Neuronal stem cell (in vitro differentiated cells): Measurements from ENCODE around the gene PRDX6. TPM values are rescaled to one million over a fixed set of nuclear protein-coding genes. Genes with fewer than 3 reads are reported as not detected.

Experiments used
- DNase-seq: peaks from one replicate; pipeline ENCODE4 v3.0.0-alpha.2; 2013; ENCODE audit warnings: low spot score
- H2AFZ ChIP-seq: one replicate; pipeline ENCODE4 v1.6.1; 2013; ENCODE audit warnings: mild to moderate bottlenecking, low read length, inconsistent platforms
- H2AK5ac ChIP-seq: 2 replicates; pipeline ENCODE4 v1.6.1; 2013; ENCODE audit warnings: low read depth, mild to moderate bottlenecking, inconsistent platforms, low read length, moderate library complexity, mixed read lengths
- H2BK120ac ChIP-seq: 2 replicates; pipeline ENCODE4 v1.6.1; 2013; ENCODE audit warnings: low read depth, mild to moderate bottlenecking, inconsistent platforms, low read length, moderate library complexity, mixed read lengths
- H2BK12ac ChIP-seq: one replicate; pipeline ENCODE4 v1.6.1; 2013; ENCODE audit warnings: low read length, inconsistent platforms
- H2BK15ac ChIP-seq: 2 replicates; pipeline ENCODE4 v1.6.1; 2013; ENCODE audit warnings: mild to moderate bottlenecking, low read length, inconsistent platforms, mixed read lengths
- H2BK5ac ChIP-seq: one replicate; pipeline ENCODE4 v1.6.1; 2013; ENCODE audit warnings: inconsistent platforms, mild to moderate bottlenecking, low read length, moderate library complexity
- H3K14ac ChIP-seq: one replicate; pipeline ENCODE4 v1.6.1; 2013; ENCODE audit warnings: low read length, inconsistent platforms
- H3K18ac ChIP-seq: 2 replicates; pipeline ENCODE4 v1.6.1; 2013; ENCODE audit warnings: low read length, inconsistent platforms
- H3K23ac ChIP-seq: 2 replicates; pipeline ENCODE4 v1.6.1; 2013; ENCODE audit warnings: low read depth, mild to moderate bottlenecking, mixed read lengths, low read length, inconsistent platforms; ENCODE audit not compliant: poor library complexity
- H3K27ac ChIP-seq: replicated peaks from 3 replicates; pipeline ENCODE4 v1.5.1; 2013; ENCODE audit warnings: low read length, inconsistent platforms
- H3K27me3 ChIP-seq, 3 experiments: 2 replicates each; pipeline ENCODE4 v1.6.1; 2013; ENCODE audit warnings: low read length in 3 of 3, mild to moderate bottlenecking in 2 of 3, inconsistent platforms in 1 of 3, low read depth in 1 of 3, mixed read lengths in 1 of 3, moderate library complexity in 1 of 3; ENCODE audit not compliant: control insufficient read depth in 3 of 3, insufficient read depth in 3 of 3
- H3K36me3 ChIP-seq, 2 donors: replicated peaks in 1 of 2; 2 replicates each; pipeline ENCODE4 v1.6.1; 2013; ENCODE audit warnings: low read length in 2 of 2; ENCODE audit not compliant: control insufficient read depth in 2 of 2, insufficient read depth in 2 of 2
- H3K4ac ChIP-seq: 2 replicates; pipeline ENCODE4 v1.6.1; 2013; ENCODE audit warnings: inconsistent platforms, mild to moderate bottlenecking, low read length, moderate library complexity
- H3K4me1 ChIP-seq, 2 donors: 1 replicate in 1 of 2; 2 replicates in 1 of 2; pipeline ENCODE4 v1.6.1; 2013; ENCODE audit warnings: low read length in 2 of 2, low read depth in 1 of 2; ENCODE audit not compliant: control insufficient read depth in 2 of 2, insufficient read depth in 1 of 2
- H3K4me2 ChIP-seq: one replicate; pipeline ENCODE4 v1.6.1; 2013; ENCODE audit warnings: mild to moderate bottlenecking, low read length, inconsistent platforms; ENCODE audit not compliant: insufficient read depth, poor library complexity, severe bottlenecking
- H3K4me3 ChIP-seq, 2 donors: 2 replicates each; pipeline ENCODE4 v1.5.1; 2013; ENCODE audit warnings: low read length in 2 of 2, mild to moderate bottlenecking in 2 of 2, inconsistent platforms in 1 of 2, moderate library complexity in 1 of 2
- H3K79me1 ChIP-seq: one replicate; pipeline ENCODE4 v1.6.1; 2013; ENCODE audit warnings: low read depth, mild to moderate bottlenecking, inconsistent platforms, low read length, moderate library complexity
- H3K9ac ChIP-seq: one replicate; pipeline ENCODE4 v1.6.1; 2013; ENCODE audit warnings: mild to moderate bottlenecking, low read depth, low read length, inconsistent platforms; ENCODE audit not compliant: poor library complexity
- H3K9me3 ChIP-seq, 2 donors: replicated peaks in 1 of 2; 2 replicates each; pipeline versions ENCODE3 to v1.6.1; 2013; ENCODE audit warnings: low read length in 2 of 2, mild to moderate bottlenecking in 2 of 2, inconsistent platforms in 1 of 2, low read depth in 1 of 2, mixed read lengths in 1 of 2, moderate library complexity in 1 of 2; ENCODE audit not compliant: control insufficient read depth in 2 of 2, insufficient read depth in 1 of 2
- H4K8ac ChIP-seq: one replicate; pipeline ENCODE4 v1.6.1; 2013; ENCODE audit warnings: low read depth, mild to moderate bottlenecking, inconsistent platforms, low read length, moderate library complexity
- H4K91ac ChIP-seq: one replicate; pipeline ENCODE4 v1.6.1; 2013; ENCODE audit warnings: low read length, low read depth, mild to moderate bottlenecking, inconsistent platforms; ENCODE audit not compliant: poor library complexity
- WGBS, 2 donors: extraction: QIAGEN DNeasy Blood & Tissue Kit; methylation state at CpG; one replicate each; pipeline ENCODE4 v1.1.7; 2013; ENCODE audit warnings: missing lambda C conversion rate in 2 of 2, mixed read lengths in 1 of 2; ENCODE audit not compliant: insufficient read length in 2 of 2, insufficient replicate concordance in 1 of 2; ENCODE audit errors: extremely low coverage in 2 of 2; 5-methylcytosine and 5-hydroxymethylcytosine counted together
- polyA plus RNA-seq, 2 experiments: library from polyadenylated mRNA; stranded (reverse); fragments of 200-250 nt; gene quantifications; one replicate each; pipeline ENCODE4 v1.2.3, GENCODE V29; 2013

The PRDX6 gene
- polyA plus RNA-seq (2013, experiment 1 of 2), result 225 TPM
- polyA plus RNA-seq (2013, experiment 2 of 2), result 224 TPM

GRCh38 chr1:173477286-173478093 lies at the start of gene PRDX6:
TSS of gene PRDX6 (plus strand) at chr1:173477335. CDS start at chr1:173477398, 63 bp downstream.
- peaks cover 15 to 38% of the 10 kb centered on the region in 2 donors for H3K36me3 ChIP-seq
- H3K79me1 ChIP-seq, result peaks cover 11% of the 10 kb centered on the region
- H2AFZ ChIP-seq, result peak within 1 kb of the TSS; percentile 98
- H3K18ac ChIP-seq, result peak within 1 kb of the TSS; percentile 99
- peak; percentile 83 for DNase-seq
- peak within 1 kb of the TSS; percentile 60 for H3K4ac ChIP-seq
- peak within 1 kb of the TSS; percentile 99 for H3K14ac ChIP-seq
- H3K4me3 ChIP-seq, result peak within 1 kb of the TSS; percentile 95 to 99
- no peaks in the 10 kb centered on the region for H3K27me3 ChIP-seq
- peak within 1 kb of the TSS; percentile 93 for H2AK5ac ChIP-seq
- H3K4me1 ChIP-seq, result peaks cover 8 to 9% of the 10 kb centered on the region in 2 donors
- H3K27ac ChIP-seq, result peak within 1 kb of the TSS; percentile 85
- H4K8ac ChIP-seq, result peak within 1 kb of the TSS; percentile 33
- peak within 1 kb of the TSS; percentile 24 for H2BK15ac ChIP-seq
- H4K91ac ChIP-seq, result no peak within 1 kb of the TSS
- peaks cover 0 to 1% of the 10 kb centered on the region in 2 donors for H3K9me3 ChIP-seq
- no CpG with 5 or more reads among the region's 69 CpGs for WGBS, 2 donors
- H2BK5ac ChIP-seq, result peak within 1 kb of the TSS; percentile 97
- H2BK12ac ChIP-seq, result peak within 1 kb of the TSS; percentile 30
- H3K4me2 ChIP-seq, result peak within 1 kb of the TSS; percentile 92
- H3K9ac ChIP-seq, result peak within 1 kb of the TSS; percentile 98
- H2BK120ac ChIP-seq, result peak within 1 kb of the TSS; percentile 89
- peak within 1 kb of the TSS; percentile 97 for H3K23ac ChIP-seq

GRCh38 chr1:173429471-173430402 lies 47.4 kb upstream of the PRDX6 start:
- no peak overlapping the region for H3K23ac ChIP-seq
- H3K27me3 ChIP-seq, result no peaks in the 10 kb centered on the region
- no peak overlapping the region for H3K9ac ChIP-seq
- H2BK120ac ChIP-seq, result no peak overlapping the region
- H3K4ac ChIP-seq, result no peak overlapping the region
- no peak overlapping the region for H4K8ac ChIP-seq
- H3K79me1 ChIP-seq, result no peaks in the 10 kb centered on the region
- H2AK5ac ChIP-seq, result no peak overlapping the region
- H3K18ac ChIP-seq, result no peak overlapping the region
- peak overlapping the region; percentile 74 for H2AFZ ChIP-seq
- no CpG with 5 or more reads among the region's 15 CpGs for WGBS, 2 donors
- H3K4me3 ChIP-seq, result peak overlapping the region in 1 of 2 donors; percentile 33
- no peak overlapping the region for H3K14ac ChIP-seq
- peak; percentile 66 for DNase-seq
- peak overlapping the region; percentile 33 for H3K4me2 ChIP-seq
- H4K91ac ChIP-seq, result no peak overlapping the region
- no peaks in the 10 kb centered on the region for H3K9me3 ChIP-seq
- H2BK15ac ChIP-seq, result no peak overlapping the region
- peak overlapping the region; percentile 60 for H3K27ac ChIP-seq
- no peak overlapping the region for H2BK5ac ChIP-seq
- peaks cover 6 to 13% of the 10 kb centered on the region in 2 donors for H3K4me1 ChIP-seq
- H3K36me3 ChIP-seq, result no peaks in the 10 kb centered on the region
- no peak overlapping the region for H2BK12ac ChIP-seq

- Histone ChIP-seq H3K4ac (no peak overlapping the region), H2BK5ac (no peak overlapping the region), H3K9me3 (no peaks in the 10 kb centered on the region), H4K8ac (no peak overlapping the region), H2BK15ac (no peak overlapping the region), H2BK12ac (no peak overlapping the region), H3K4me2 (no peak overlapping the region), H3K27me3 (no peaks in the 10 kb centered on the region), H3K4me3 (no peak overlapping the region), H3K18ac (no peak overlapping the region), H2BK120ac (no peak overlapping the region), H2AFZ (peak overlapping the region; percentile 74), H2AK5ac (no peak overlapping the region), H4K91ac (no peak overlapping the region), H3K23ac (no peak overlapping the region), H3K14ac (no peak overlapping the region), H3K36me3 (no peaks in the 10 kb centered on the region), H3K79me1 (no peaks in the 10 kb centered on the region), H3K27ac (no peak overlapping the region), H3K9ac (no peak overlapping the region), H3K4me1 (peaks cover 6 to 13% of the 10 kb centered on the region in 2 donors)
- DNase-seq, result no peak
- WGBS, 2 donors, result no CpG with 5 or more reads among the region's 2 CpGs
Measured at GRCh38 chr1:173430677-173431303, 46.3 kb upstream of the PRDX6 start.
